DMS153 (cell line): ENCODE data around the gene GPR156.
"Not testable (repeated sequence)": the region's sequence is repeated elsewhere in the genome, so short reads cannot be mapped to it uniquely, and the experiment has no call there.

Experiments
- DNase-seq: peaks from one replicate; lab custom pipeline; 2025; lab: John Stamatoyannopoulos, UW

The GPR156 gene

DNA sequence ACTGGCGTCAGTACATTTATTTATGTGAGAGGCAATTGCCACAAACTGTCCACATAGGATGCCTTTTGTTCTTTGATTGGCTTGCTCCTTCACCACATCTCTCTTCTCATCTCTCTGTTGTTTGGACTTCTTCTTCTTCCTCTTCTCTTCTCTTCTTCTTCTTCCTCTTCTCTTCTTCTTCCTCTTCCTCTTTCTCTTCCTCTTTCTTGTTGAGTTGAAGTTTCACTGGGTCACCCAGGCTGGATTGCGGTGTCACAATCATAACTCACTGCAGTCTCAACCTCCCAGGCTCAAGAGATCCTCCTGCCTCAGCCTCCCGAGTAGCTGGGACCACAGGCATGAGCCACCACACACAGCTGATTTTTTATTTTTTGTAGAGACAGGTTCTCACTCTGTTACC lies 123.1 kb downstream of the GPR156 start:
- no peak for DNase-seq

DNA sequence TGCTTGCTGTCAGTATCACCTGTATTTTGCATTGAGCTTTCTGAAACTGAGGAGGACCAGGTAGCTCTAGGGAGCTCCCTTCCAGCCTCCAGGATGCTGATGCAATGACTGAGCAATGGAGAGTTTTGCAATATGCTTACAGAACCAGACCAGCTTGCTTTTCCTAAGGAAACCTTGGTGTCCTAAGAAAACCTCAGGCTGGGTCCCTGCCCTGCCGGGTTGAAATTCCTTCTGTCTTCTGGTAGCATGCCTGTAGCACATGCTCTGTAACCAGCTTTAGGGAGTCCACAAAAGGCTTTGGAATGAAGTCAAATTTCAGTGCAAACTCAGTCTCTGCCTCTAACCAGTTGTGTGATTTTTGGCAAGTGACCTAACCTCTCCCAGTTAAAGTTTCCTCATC lies 125.0 kb downstream of the GPR156 start:
- DNase-seq, result no peak

DNA sequence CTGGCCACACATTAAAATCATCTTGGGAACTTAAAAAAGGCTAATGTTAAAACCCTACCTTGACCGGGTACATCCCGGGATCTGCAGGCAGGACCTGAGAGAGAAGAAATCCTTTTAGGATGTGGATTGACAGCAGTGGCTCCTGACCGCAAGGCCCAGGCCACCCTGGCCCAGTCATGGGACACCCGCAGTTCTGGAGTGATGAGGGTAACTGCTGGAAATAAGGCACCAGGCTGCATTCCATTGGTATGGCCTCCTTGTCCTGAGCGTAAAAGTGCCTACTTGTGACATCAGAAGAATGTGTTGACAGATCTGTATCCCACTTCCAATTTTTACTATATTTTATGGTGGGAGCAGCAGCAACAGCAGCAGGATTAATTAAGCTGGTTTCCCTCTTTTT lies 127.3 kb downstream of the GPR156 start:
- DNase-seq, result no peak

DNA sequence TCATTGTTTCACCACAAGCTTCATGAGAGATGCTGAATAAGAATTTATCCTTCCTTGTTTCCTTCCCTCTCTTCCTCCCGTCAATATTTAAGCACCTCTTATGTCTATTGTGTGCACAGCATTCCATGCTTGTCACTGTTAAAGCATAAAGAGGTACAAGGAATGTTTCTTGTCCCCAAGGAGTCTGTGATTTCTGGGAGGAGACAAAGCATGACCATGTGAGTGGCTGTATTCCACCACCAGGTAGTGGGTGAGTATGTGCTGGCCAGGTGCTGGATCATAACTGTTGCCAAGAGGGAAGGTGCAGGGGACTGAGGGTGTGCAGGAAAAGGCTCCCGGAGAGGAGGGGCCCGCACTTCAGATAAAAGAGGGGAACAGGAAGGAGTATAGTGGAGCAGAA lies 127.9 kb downstream of the GPR156 start:
- no peak for DNase-seq

DNA sequence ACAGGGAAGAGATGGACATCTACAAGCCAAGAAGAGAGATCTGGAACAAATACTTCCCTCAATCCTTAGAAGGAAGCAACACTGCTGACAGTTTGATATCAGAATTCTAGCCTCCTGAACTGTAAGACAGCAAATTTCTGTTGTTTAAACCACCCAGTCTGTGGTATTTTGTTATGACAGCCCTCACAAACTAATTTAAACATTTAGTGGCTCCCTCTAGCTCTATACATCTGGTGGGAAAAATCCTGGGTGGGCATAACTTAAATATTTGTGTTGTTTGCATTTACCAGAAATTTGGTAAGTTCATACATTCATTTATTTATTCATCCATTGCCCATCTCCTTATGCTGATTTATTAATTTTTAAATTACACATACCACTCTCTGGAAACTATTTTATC lies 128.3 kb downstream of the GPR156 start:
- no peak for DNase-seq

DNA sequence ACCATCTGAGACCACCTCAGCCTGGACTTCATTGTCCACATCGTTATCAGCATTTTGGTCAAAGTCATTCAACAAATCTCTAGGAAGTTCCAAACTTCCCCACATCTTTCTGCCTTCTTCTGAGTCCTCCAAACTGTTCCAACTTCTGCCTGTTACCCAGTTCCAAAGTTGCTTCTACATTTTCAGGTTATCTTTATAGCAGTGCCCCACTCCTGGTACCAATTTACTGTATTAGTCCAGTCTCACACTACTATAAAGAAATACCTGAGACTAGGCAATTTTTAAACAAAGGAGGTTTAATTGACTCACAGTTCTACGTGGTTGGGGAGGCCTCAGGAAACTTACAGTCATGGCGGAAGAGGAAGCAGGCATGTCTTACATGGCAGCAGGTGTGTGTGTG lies 129.3 kb downstream of the GPR156 start:
- not testable (repeated sequence) for DNase-seq

DNA sequence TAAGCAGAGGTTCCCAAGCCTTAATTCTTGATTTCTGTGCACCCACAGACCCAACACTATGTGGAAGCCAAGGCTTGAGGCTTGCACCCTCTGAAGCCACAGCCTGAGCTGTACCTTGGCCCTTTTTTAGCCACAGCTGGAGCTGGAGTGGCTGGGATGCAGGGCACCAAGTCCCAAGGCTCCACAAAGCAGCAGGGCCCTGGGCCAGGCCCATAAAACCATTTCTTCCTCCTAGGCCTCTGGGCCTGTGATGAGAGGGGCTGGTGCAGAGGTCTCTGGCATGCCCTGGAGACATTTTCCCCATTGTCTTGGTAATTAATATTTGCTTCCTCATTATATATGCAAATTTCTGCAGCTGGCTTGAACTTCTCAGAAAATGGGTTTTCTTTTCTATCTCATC lies 129.9 kb downstream of the GPR156 start:
- no peak for DNase-seq

DNA sequence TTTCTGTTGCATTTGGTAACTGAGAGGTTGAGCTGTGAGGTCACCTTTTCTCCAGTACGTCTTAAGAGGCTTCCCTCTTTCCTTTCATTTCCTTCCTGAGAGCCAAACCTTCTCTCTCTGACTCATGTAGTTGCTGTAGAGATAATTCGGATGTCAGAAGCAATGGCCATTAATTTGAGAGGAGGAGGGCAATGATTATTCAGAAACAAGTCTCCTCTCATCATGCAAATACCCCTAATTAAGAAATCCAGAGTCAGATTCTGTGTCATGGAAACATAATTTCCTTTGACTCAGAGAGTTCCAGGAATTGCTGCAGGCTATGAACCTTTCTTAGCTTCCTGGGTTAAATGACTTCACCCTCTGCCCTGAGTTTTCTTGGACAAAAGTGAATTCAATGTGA lies 131.7 kb downstream of the GPR156 start:
- DNase-seq, result no peak

DNA sequence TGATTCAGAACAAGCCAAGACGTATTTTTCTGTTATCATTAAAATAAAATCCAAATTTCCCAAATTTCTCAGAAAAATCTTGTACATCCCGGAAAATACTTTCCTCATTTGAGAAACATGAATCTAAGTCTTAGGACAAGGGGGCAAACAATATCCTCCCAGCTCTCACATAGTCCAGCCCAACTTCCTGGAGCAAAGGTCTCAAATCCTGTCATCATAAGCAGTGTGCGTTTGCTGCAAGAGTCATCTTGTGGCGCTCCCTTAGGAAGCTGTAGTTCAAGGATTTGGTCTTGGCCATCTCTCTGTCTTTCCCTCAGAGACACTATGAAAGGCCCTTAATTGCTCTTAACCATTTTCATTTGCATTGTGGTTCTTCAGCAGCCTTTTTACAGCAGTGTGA lies 133.2 kb downstream of the GPR156 start:
- no peak for DNase-seq

DNA sequence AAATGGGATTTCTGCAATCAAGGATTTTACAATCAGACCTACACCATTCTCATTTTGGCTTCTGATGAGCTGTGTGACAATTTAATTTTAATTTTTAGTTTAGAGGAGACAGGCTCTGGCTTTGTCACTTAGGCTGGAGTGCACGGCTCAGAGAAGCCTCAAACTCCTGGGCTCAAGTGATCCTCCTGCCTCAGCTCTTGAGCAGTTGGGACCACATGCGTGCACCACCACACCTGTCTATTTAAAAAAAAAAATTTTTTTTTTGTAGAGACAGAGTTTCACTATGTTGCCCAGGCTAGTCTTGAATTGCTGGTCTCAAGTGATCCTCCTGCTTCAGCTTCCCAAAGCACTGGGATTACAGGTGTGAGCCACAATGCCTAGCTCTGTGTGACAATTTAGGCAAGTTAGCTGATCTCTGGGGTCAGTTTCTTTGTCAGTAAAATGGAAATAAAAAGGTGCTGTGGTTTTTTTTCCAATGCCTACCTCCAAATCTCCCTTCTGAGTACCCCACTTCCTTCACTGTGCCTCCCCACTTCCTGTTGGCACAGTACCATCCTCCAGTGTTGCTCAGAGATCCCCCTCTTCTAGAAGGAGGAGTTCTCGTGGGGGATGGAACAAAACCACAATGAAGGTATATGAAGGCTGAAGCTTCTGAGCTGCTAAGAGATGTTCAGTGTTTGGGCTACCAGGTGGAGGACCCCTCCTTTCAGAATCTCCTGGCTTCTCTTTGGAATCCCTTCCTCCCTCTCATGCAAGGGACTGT lies 136.7 kb downstream of the GPR156 start:
- DNase-seq, result no peak

DNA sequence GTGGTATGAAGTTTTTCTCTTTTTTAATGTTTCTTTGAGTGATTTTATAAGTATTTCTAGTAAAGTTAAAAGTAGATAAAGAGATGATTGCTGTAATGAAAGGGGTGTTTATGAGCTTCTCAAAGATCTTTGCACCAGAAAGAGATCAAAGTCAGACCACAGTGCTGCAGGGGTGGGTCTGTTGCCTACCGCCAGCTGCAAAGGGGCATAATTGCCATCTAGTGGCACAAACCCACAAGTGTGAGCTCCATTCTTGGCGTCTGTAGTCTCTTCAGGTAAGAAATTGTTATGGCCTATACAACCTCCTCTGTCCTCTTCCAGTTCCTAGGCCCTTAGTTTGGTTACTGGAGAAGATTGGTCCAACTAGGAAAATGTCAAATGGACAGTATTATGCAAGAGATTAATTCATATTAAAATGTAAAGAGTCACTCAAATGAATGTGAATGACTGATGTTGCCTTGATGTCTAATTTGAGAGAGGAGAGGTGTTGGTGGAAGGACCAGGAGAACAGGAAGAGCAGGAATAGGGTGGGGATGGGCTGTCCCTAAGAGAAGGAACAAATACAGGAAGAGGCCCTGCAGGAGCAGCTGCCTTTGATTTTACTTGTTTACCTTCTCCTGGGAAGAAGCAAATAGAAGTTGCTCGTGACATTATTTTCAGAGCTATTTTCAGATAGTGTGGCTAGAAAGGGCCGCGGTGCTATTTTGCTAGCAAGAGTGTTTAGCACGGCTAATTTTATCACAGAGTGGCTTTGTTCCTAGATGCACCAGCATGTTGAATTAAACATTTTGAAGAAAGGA lies 137.8 kb downstream of the GPR156 start:
- peak; percentile 87 for DNase-seq

DNA sequence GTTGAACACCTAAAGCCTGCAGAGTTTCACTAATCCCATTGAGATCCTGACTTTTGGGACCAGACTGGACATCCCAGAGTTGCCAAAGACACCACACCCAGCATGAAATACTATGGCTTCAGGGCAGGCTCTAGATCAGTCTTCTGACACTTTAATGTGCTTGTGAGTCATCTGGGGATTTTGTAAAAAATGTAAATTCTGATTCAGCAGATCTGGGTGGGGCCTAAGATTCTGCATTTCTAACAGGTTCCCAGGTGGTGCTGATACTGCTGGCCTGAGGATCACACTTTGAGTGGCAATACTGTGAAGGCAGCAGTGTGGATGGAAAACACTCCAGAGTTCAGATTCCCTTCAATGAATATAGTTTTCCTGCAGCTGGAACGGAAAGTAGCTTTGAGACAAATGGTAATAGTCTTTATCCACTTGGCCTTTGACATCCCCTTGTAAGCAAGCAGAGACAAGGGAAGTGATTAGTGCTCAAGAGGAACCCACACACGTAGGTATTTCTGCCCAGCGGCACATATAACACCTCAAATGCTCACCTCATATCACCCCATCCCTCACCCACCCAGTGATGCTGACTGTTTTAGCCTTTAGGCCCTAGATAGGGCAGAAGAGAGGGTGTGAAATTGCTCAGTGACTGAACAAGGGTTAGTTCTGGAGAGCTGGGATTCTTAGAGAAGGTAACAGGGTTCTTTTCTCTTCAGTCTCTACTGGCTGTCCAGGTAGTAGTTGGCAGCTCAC lies 139.3 kb downstream of the GPR156 start:
- no peak for DNase-seq

DNA sequence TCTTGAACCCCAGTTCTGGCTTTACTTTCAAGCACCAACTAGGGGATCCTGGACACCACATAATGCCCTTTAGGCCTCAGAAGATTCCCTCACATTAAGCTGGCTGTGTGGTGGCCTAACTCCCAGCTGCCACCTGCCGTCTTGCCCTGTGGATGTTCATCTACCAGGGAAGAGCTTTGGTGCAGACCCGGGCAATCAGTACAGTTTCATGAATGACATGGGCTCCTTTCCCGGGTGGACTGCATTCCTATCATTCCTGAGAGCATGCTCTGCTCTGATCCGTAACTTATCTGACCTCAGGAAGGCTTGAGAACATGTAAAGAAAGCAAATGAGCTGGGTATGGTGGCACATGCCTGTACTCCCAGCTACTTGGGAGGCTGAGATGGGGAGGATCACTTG lies 140.8 kb downstream of the GPR156 start:
- DNase-seq, result no peak

DNA sequence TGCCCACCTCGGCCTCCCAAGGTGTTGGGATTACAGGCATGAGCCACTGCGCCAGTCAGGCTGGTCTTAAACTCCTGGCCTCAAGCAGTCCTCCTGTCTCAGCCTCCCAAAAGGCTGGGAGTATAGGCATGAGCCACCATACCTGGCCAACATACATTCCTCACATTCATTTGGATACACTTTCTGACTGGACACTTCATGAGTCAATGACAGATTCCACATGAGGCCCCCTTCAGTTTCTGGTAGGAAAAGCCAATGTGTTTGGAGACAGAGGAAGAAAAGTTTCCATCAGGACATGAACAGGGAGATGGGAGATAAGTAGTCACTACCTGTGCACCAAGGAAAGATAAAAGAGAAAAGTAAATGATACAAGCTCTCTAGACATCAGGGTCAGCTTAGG lies 141.3 kb downstream of the GPR156 start:
- no peak for DNase-seq

DNA sequence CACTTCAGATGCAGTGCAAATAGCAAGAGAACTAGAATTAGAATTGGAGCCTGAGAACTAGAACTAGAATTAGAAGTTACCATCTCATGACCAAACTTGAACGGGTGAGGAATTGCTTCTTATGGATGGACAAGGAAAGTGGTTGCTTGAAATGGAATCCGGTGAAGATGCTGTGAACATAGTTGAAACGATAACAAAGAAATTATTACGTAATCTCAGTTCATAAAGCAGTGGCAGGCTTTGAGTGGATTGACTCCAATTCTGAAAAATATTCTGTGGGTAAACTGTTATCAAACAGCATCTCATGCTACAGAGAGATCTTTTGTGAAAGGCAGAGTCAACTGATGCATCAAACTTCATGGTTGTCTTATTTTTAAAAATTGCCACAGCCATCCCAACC lies 142.8 kb downstream of the GPR156 start:
- no peak for DNase-seq

DNA sequence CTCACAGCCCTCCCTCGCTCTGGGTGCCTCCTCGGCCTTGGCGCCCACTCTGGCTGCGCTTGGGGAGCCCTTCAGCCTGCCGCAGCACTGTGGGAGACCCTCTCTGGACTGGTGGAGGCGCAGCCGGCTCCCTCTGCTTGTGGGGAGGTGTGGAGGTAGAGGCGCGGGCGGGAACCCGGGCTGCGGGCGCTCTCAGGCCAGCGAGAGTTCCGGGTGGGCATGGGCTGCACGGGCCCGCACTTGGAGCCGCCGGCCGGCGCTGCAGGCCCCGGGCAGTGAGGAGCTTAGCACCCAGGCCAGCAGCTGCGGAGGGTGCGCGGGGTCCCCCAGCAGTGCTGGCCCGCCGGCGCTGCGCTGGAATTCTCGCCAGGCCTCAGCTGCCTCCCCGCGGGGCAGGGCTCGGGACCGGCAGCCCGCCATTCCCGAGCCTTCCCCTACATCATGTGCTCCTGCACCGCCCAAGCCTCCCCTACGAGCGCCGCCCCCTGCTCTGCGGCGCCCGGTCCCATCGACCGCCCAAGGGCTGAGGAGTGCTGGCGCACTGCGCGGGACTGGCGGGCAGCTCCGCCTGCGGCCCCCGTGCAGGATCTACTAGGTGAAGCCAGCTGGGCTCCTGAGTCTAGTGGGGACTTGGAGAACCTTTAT lies 144.8 kb downstream of the GPR156 start:
- DNase-seq, result no peak

DNA sequence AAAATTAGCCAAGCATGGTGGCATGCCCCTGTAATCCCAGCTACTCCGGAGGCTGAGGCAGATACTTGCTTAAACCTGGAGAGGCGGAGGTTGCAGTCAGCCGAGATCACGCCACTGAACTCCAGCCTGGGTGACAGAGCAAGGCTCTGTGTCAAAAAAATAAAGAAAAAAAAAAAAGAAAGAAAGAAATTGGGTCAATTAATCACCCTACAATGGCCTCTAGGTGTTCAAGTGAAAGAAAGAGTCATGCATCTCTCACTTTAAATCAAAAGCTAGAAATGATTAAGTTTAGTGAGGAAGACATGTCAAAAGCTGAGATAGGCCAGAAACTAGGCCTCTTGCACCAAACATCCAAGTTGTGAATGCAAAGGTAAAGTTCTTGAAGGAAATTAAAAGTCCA lies 145.9 kb downstream of the GPR156 start:
- DNase-seq, result no peak

DNA sequence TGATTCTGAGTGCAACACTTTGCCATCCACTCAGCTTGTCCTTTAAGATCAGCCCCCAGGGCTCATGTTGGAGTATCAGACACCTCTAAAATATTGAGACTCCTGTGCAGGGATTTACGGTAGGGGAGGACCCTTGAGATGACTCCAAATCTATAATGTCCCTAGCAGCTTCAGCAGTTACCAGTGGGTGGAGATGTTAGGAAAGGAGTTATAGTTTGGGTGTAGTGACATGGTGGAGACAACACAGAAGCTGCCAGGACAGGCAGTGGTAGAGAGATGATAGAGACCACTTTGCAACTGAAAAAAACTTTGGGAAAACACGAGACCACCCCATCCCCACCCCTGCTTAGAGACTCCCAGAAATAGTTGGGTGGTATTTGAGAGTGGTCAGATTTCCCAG lies 147.5 kb downstream of the GPR156 start:
- DNase-seq, result no peak

DNA sequence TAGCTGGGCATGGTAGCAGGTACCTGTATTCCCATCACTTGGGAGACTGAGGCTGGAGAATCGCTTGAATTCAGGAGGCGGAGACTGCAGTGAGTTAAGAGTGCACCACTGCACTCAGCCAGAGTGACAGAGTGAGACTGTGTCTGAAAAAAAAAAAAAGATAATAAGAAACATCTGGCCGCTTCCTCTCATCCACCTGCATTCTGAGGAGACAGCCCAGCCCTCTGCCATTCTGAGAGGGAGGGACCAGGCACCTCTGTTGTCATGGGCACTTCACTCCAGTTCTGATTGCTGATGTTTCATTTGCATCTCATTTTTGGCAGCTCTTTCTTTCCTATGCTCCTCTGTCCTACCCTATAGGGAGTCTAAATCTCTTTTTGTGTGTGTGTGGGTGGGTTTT lies 154.4 kb downstream of the GPR156 start:
- DNase-seq, result no peak

DNA sequence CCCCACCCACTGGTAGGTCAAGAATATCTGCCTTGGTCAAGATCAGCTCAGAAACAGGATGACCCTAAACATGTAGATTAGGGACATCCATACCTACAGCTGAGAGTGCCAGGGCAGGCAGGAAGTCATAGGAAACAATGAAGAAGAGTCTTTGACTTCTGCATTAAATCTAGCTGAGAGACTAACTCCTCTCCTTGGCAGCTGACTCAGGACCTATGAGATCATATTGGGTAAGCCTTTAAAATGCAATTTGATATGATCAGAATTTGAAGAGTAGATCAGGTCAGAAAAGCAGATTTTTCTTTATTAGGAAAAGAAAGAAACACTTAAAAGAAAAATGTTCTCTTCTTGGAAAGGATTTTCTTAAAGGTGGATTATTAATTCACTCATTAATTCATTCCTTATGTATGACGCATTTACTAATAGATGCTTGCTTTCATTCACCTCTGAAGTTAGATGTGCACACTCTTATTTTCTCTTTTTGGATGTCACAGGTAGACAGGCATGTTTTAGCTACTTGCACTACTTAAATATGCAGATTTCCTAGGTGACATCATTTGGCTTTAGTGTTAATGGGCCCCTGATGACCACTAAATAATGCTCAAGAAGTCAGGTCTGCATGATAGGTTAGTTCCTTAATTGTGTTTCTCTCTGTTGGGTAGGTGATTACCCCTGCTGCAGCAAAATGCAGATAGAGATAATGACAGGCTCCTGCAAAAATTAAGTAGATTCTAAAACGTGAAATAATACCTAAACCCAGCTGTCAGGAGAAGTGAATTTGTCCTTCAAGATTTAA lies 155.1 kb downstream of the GPR156 start:
- no peak for DNase-seq

DNA sequence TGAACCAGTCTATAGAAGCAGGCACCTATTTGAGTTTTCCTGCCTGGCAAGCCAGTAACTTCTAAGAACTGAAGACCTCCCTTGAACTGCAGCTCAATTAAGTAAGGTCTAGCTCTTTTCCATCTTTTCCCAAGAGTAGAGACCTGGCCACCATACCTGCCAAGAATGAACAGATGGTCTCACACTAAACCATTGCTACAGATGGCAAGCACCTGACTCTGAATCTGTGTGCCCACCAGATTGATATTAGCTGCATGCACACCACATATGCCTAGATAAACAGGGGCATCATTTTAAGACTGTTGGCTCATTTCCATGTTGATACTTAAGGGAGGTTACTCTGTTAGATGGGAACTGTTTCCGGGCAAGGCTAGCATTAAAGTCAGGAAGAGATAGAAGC lies 156.0 kb downstream of the GPR156 start:
- no peak for DNase-seq

DNA sequence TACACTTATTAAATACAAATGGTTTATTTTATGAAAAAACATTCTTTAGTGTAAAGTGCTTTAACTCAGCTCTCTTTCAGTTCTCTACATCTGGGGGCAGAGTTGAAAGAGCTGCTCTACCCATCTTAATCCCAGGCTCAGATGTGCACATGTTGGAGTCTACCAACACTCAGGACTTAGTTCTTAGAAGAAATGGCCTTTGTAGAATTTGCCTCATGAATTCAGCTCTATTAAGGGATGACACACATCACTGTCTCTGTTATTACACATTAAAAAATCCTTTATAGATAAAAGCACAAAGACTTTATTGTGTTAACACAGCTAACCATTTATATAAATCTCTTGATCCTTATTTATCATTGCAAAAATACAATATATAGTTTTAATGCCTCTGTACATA lies 159.0 kb downstream of the GPR156 start:
- no peak for DNase-seq
